Activated naive CD8-positive, alpha-beta T cell (primary cell): ENCODE results near the gene TRAF6.

Experiments used
- H3K27ac Mint-ChIP-seq: one replicate; pipeline ENCODE4 v1.8.0; 2021; ENCODE audit warnings: mixed read lengths
- H3K27me3 Mint-ChIP-seq: one replicate; pipeline ENCODE4 v1.8.0; 2021; ENCODE audit warnings: mixed read lengths
- H3K36me3 Mint-ChIP-seq: one replicate; pipeline ENCODE4 v1.8.0; 2021; ENCODE audit warnings: mixed read lengths
- H3K4me1 Mint-ChIP-seq: one replicate; pipeline ENCODE4 v1.8.0; 2021; ENCODE audit warnings: low read depth, mixed read lengths
- H3K4me3 Mint-ChIP-seq: one replicate; pipeline ENCODE4 v1.8.0; 2021; ENCODE audit warnings: mild to moderate bottlenecking, mixed read lengths
- H3K9me3 Mint-ChIP-seq: one replicate; pipeline ENCODE4 v1.8.0; 2021; ENCODE audit warnings: low read depth, mixed read lengths

The TRAF6 gene

DNA sequence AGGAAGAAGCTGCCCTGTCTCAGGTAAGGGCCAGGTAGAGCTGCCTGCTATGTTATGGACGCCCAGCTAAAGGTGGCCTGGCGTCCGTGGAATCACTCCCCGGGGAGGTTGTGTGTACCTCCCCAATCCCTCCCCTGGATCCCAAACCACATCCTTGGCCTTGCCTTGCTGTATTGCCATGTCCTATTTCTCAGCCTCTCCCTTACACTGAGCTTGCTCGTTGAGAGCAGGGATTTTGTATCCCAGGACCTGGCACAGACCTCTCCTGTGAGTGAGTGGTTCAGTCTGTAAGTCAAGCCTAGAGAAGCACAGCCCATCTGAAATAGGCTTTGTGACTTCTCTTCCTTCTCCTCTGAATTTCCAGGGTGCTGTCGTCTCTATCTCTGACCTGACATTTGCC, 53.9 kb downstream of the TRAF6 start:
- Mint-ChIP-seq H3K4me3 (no peak overlapping the region), H3K36me3 (no peaks in the 10 kb centered on the region), H3K27me3 (no peaks in the 10 kb centered on the region), H3K4me1 (peaks cover 21% of the 10 kb centered on the region), H3K9me3 (no peaks in the 10 kb centered on the region), H3K27ac (no peak overlapping the region)

DNA sequence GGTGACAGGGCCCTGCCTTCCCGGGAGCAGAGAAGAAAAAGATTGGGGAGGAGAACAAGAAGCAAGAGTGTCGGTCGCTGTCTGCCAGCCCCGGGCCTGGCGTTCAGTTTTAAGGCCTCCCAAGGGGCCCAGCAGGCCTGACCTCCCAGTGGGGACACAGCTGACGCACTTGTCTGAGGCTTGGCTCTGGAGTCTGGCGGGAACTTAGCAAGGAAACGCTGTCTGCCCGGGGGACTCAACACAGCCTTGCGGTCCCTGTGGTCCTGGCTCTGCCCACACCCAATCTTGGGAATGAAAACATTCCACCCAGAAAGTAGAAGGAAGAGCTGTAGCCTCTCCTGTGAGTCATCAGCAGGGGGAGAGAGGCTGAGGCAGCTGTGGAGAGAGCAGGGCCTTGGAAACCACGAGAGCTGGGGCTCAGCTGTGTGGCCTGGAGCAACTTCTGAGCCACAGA, 54.4 kb downstream of the TRAF6 start:
- H3K27ac Mint-ChIP-seq = no peak overlapping the region
- peaks cover 26% of the 10 kb centered on the region for H3K4me1 Mint-ChIP-seq
- H3K27me3 Mint-ChIP-seq = no peaks in the 10 kb centered on the region
- H3K4me3 Mint-ChIP-seq = no peak overlapping the region
- no peaks in the 10 kb centered on the region for H3K9me3 Mint-ChIP-seq
- H3K36me3 Mint-ChIP-seq = no peaks in the 10 kb centered on the region

DNA sequence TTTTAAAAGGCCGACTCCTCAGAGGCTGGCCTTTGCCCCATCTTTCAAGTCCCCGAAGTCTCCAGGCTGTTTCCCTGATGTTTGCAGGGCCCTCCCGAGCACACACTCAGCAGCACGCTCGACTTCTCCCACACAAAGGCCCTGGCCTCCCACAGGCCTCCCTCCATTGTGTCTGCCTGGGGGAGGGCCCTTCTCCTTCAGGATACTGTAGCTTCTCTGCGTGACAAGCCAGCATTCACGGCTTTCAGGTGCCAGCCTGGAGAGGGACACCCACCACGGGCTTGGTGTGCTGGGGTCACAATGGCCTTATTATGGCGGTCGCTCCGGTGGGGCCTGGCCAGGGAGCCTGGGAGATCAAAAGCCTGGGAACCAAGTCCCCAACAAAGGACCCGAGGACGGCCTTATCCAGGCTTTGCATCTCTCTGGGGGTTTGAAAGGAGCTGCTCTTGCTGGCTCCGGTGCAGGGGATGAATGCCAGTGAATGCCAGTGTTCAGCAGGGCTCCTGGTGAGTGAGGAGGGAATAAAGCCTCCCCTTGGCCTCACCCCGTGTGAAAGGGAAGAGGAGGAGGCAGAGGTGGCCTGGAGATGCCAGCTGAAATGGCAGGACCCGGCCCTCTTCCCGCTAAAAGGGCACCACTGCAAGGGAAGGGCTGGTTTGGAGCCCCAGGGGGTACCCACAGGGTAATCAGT, 55.0 kb downstream of the TRAF6 start:
- H3K36me3 Mint-ChIP-seq = no peaks in the 10 kb centered on the region
- no peaks in the 10 kb centered on the region for H3K9me3 Mint-ChIP-seq
- no peak overlapping the region for H3K4me3 Mint-ChIP-seq
- H3K27ac Mint-ChIP-seq = no peak overlapping the region
- peaks cover 32% of the 10 kb centered on the region for H3K4me1 Mint-ChIP-seq
- H3K27me3 Mint-ChIP-seq = no peaks in the 10 kb centered on the region

DNA sequence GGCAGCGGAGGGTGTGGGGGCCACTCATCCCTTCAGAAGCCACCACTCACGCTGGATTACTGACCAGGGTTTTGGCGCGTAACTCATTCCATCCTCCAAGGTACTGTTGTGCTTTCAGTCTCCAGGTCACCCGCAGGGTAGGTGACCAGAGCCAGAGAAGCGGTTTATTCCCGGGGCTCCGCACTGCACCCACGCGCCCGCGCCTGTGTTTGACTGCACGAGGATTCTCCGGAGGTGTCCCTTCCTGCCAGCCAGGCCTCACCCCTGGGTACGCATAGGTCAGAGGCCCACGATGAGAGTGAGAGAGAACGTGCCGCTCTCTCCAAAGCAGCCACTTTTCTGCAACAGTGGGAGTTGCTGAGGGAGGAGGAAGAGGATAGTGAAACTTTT, 55.5 kb downstream of the TRAF6 start:
- no peak overlapping the region for H3K4me3 Mint-ChIP-seq
- no peak overlapping the region for H3K27ac Mint-ChIP-seq
- H3K36me3 Mint-ChIP-seq = no peaks in the 10 kb centered on the region
- no peaks in the 10 kb centered on the region for H3K9me3 Mint-ChIP-seq
- peaks cover 37% of the 10 kb centered on the region for H3K4me1 Mint-ChIP-seq
- no peaks in the 10 kb centered on the region for H3K27me3 Mint-ChIP-seq

DNA sequence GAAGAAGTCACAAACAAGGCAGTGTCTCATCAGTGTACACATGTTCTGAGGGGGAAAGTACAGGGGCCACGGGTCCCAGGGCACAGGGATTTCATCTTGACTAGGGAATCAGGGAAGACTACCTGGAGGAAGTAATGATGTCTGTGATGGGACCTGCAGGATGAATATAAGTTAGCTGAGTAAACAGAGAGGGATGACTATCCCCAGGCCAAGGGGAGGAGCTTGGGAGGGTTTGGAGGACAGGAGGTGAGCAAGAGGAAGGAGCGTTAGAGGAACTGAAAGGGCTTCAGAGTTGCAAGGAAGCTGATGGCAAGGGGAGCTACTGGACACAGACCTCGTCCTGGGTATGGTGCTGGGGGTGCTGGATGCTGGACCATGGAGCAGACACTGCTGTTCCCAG, 56.4 kb downstream of the TRAF6 start:
- Mint-ChIP-seq H3K27me3 (no peaks in the 10 kb centered on the region), H3K36me3 (no peaks in the 10 kb centered on the region), H3K9me3 (no peaks in the 10 kb centered on the region), H3K4me1 (peaks cover 38% of the 10 kb centered on the region), H3K4me3 (no peak overlapping the region), H3K27ac (no peak overlapping the region)

DNA sequence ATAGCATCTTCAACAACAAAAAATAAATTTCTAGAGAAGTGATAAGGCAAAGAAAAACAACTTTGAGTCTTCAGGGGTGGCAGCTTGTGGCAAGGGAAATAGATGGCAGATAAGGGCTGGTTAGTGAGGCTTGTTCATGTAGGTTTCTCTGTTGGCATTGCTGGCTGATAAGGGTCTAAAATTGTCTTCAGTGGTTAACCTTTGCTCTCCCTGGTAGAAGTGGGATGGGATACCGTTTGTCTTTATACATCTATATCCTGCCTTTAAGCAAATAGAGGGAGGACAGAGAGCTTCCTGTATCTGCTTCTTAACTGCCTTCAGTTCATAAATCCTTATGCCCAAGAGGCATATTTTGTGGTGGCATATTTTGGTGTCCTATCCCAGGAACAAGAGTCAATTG, 57.1 kb downstream of the TRAF6 start:
- Mint-ChIP-seq H3K27me3 (no peaks in the 10 kb centered on the region), H3K4me3 (no peak overlapping the region), H3K4me1 (peaks cover 38% of the 10 kb centered on the region), H3K27ac (no peak overlapping the region), H3K9me3 (no peaks in the 10 kb centered on the region), H3K36me3 (no peaks in the 10 kb centered on the region)

DNA sequence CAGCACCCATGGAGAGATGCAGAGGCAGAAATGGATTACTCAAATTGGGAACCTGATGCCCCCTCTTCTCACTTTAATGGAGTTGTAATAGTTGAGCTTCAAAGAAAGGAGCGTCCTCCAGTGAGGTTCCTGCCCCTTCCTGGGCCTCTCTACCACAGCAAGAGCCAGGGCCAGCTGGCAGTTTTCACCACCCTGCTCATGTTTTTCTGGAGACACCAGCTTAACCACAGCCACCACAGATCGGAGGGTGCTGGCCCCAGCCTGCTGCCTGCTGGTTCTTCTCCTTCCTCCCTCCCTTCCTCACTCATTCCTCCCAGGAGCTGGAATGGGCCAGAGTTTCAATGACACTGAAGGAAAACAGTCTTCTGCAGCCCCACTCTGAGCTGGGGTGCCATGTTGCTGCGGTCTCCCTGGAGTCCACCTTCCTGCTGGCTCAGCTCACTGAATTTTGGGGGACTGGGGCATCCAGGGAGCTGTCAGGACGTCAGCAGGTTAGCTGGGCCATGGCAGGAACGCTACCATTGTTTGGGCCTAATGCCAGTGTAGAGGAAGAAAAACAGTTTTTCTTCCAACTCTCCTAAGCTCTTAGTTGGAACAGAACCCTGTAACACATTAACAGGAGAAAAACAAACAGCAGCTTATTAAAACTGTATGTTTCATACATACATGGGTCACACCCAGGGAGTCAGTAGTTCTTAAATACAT, 57.7 kb downstream of the TRAF6 start:
- no peaks in the 10 kb centered on the region for H3K9me3 Mint-ChIP-seq
- peaks cover 38% of the 10 kb centered on the region for H3K4me1 Mint-ChIP-seq
- H3K36me3 Mint-ChIP-seq = no peaks in the 10 kb centered on the region
- H3K27me3 Mint-ChIP-seq = no peaks in the 10 kb centered on the region
- no peak overlapping the region for H3K27ac Mint-ChIP-seq
- no peak overlapping the region for H3K4me3 Mint-ChIP-seq

DNA sequence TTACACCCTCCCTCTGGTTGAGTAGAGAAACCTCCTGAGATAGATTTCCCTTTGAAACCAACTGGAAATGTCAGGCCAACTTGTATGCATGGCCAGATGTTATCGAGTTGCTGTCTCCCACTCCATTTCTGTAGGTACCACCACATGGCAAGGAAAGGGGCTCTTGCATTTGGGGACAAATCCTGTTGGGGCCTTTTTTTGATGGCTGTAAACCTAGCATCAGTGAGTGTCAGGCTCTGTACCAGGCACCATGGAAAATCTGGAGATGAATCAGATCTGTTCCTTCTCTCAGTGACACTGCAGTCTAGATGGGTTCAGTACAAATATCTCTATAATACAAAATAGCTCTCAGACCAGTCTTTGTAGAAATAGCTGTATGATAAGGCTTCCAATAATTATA, 58.4 kb downstream of the TRAF6 start:
- Mint-ChIP-seq H3K27ac (no peak overlapping the region), H3K36me3 (no peaks in the 10 kb centered on the region), H3K27me3 (no peaks in the 10 kb centered on the region), H3K4me3 (no peak overlapping the region), H3K9me3 (no peaks in the 10 kb centered on the region), H3K4me1 (peaks cover 38% of the 10 kb centered on the region)

DNA sequence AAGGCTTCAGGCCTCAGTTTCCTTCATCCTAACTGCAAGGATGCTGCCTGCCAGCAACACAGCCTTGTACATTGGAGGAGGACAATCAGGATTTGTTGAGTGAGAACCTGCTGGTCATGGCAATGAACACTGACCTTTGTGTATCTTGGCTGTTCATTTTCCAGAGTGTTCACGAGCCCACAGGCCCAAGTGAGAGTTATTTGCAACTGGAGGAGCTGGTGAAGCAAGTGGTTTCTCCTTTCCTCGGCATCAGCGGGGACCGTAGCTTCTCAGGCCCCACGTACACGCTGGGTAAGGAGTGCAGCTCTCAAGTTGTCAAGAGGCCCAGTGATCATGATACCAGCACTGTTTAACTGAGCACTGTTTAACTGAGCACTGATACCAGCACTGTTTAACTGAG, 59.0 kb downstream of the TRAF6 start:
- no peak overlapping the region for H3K27ac Mint-ChIP-seq
- H3K27me3 Mint-ChIP-seq = no peaks in the 10 kb centered on the region
- no peaks in the 10 kb centered on the region for H3K9me3 Mint-ChIP-seq
- no peaks in the 10 kb centered on the region for H3K36me3 Mint-ChIP-seq
- H3K4me1 Mint-ChIP-seq = peaks cover 38% of the 10 kb centered on the region
- H3K4me3 Mint-ChIP-seq = no peak overlapping the region

DNA sequence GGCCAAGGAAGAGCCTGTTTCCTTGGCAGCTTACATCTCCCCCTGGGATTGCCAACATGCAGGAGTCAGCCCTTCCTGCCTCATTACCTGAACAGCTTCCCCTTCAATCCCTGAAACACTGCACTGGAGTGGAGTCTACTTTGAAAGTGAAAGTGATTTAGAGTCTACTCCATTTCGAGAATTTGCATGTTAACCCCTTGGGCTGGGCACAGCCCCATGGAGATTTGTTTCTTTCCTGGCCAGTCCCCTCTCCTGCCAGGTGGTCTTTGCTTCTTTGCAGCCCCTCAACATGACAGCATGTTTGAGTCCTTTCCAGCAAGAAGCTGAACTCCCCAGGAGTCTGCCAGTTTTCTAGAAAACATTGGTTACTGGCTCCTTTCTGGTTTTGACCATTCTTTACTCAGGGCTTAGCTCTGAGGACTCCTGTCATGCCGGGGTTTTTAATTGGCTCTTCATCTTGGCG, 59.9 kb downstream of the TRAF6 start:
- H3K27ac Mint-ChIP-seq = no peak overlapping the region
- H3K4me1 Mint-ChIP-seq = peaks cover 38% of the 10 kb centered on the region
- H3K4me3 Mint-ChIP-seq = peak overlapping the region; percentile 60
- no peaks in the 10 kb centered on the region for H3K36me3 Mint-ChIP-seq
- no peaks in the 10 kb centered on the region for H3K27me3 Mint-ChIP-seq
- H3K9me3 Mint-ChIP-seq = no peaks in the 10 kb centered on the region

DNA sequence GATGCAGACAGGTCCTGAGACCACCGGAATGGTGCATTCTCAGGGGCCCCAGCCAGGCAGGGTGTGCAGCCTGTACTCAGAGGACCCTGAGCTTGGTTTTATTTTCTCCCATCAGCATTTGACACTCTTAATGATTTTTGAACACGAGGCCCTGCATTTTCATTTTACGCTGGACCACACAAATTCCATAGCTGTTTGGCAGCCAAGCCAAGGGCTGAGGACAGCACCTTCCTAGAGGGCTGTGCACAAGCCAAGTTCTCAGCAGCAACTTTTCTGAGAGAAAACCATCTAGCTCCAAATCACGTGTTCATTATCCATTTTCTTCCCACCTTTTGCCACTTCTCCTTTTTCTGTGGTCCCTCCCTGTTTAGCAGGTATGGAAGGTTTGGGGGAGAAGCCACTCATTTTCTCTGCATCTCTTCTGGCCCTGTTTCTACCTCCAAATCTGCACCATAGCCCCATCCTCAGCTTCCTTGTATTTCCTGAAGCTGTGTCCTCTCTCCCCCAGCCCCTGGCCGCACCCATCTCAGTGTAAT, 60.4 kb downstream of the TRAF6 start:
- peak overlapping the region; percentile 60 for H3K4me3 Mint-ChIP-seq
- no peaks in the 10 kb centered on the region for H3K27me3 Mint-ChIP-seq
- no peak overlapping the region for H3K27ac Mint-ChIP-seq
- peaks cover 38% of the 10 kb centered on the region for H3K4me1 Mint-ChIP-seq
- H3K36me3 Mint-ChIP-seq = no peaks in the 10 kb centered on the region
- H3K9me3 Mint-ChIP-seq = no peaks in the 10 kb centered on the region

DNA sequence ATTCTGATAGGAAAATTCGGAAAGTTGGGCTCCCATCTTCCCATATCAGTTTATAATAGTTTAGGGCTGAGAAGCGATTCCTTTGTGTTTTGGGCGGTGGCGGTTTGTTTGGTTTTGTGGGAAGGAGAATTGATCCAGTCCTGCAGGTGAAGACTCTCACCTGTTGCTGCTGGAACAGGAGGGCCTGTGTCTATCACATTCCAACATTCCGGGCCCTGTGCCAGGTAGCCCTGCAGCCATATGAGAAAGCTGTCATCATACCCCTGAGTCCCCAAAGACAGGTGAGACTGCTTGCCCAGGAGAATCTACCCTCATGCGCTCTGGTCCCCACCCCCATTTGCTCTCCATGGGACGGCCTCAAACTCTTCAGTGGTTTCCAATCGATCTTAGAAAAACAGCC, 62.1 kb downstream of the TRAF6 start:
- Mint-ChIP-seq H3K4me3 (no peak overlapping the region), H3K27ac (no peak overlapping the region), H3K9me3 (no peaks in the 10 kb centered on the region), H3K27me3 (no peaks in the 10 kb centered on the region), H3K4me1 (peaks cover 30% of the 10 kb centered on the region), H3K36me3 (no peaks in the 10 kb centered on the region)

DNA sequence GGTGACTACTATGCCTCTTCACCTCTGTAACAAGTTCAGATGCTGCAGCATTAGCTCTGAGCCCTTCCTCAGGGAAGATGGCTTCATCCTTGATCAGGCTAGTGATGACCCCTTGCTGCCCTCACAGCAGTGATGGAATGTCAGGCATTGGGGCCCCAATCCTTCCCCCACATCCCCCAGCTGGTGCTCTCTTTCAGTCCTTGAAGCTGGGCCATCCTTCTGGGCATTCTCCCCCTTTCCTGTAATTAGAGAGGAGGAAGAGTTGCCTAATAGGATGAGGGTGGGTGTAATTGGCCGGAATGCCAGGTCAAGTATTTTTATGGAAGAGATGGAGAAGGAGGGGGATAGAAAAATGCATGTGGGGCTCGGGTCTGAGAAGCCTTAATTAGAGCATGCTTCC, 62.6 kb downstream of the TRAF6 start:
- H3K9me3 Mint-ChIP-seq = no peaks in the 10 kb centered on the region
- no peaks in the 10 kb centered on the region for H3K27me3 Mint-ChIP-seq
- no peak overlapping the region for H3K4me3 Mint-ChIP-seq
- H3K4me1 Mint-ChIP-seq = peaks cover 26% of the 10 kb centered on the region
- H3K27ac Mint-ChIP-seq = no peak overlapping the region
- no peaks in the 10 kb centered on the region for H3K36me3 Mint-ChIP-seq

DNA sequence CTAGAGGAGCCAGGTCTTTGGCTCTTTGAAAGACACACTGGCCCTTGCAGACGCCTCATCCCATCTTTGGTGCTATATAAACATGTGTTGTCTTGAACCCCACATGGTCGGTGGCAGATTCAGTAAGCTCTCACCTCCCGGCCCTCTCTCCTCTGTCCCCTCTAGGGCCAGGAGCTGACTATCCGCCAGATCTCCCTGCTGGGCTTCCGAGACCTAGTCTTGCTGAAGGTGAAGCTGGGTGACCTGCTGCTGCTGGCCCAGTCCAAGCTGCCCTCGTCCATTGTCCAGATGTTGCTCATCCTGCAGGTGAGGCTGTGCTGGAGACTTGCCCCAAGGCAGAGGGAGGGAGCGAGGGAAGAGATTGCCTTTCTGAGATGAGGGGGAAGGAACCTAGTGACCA, 63.9 kb downstream of the TRAF6 start:
- Mint-ChIP-seq H3K4me3 (no peak overlapping the region), H3K9me3 (no peaks in the 10 kb centered on the region), H3K4me1 (peaks cover 17% of the 10 kb centered on the region), H3K36me3 (no peaks in the 10 kb centered on the region), H3K27me3 (no peaks in the 10 kb centered on the region), H3K27ac (no peak overlapping the region)

DNA sequence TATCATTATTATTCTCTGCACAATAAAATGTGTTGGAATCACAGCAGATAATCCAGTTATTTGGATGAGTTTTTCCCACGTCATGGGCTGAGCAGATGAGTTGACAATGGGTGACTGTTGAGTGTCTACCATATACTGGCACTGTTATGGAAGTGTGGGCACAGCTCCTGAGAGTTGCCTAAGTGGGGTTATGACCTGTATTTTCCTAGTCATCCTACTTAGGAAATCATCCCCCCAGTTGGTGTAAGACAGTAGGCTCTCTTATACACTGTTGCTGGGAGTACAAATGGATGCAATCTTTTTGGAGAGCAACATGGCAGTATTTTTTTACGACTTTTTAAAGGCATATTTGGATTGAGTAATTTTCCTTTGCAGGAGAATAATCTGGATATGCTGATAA, 66.4 kb downstream of the TRAF6 start:
- Mint-ChIP-seq H3K9me3 (no peaks in the 10 kb centered on the region), H3K4me1 (no peaks in the 10 kb centered on the region), H3K36me3 (no peaks in the 10 kb centered on the region), H3K27ac (no peak overlapping the region), H3K4me3 (no peak overlapping the region), H3K27me3 (no peaks in the 10 kb centered on the region)
